HUES48 (cell line): ENCODE data around the gene WBP2NL.
"Not testable (repeated sequence)": the region's sequence is repeated elsewhere in the genome, so short reads cannot be mapped to it uniquely, and the experiment has no call there.

ENCODE experiments used
- H3K27ac ChIP-seq: one replicate; pipeline ENCODE4 v1.7.0; 2013; ENCODE audit warnings: low read depth, low read length, inconsistent platforms
- H3K27me3 ChIP-seq: 2 replicates; pipeline ENCODE4 v1.6.1; 2013; ENCODE audit warnings: mild to moderate bottlenecking, low read length; ENCODE audit not compliant: control insufficient read depth, insufficient read depth
- H3K36me3 ChIP-seq: 2 replicates; pipeline ENCODE4 v1.6.1; 2013; ENCODE audit warnings: low read length; ENCODE audit not compliant: control insufficient read depth, insufficient read depth
- H3K4me1 ChIP-seq: 2 replicates; pipeline ENCODE4 v1.6.1; 2013; ENCODE audit warnings: mild to moderate bottlenecking, low read length; ENCODE audit not compliant: control insufficient read depth, insufficient read depth
- H3K4me3 ChIP-seq: 2 replicates; pipeline ENCODE4 v1.5.1; 2013; ENCODE audit warnings: mild to moderate bottlenecking, low read depth, low read length
- H3K9ac ChIP-seq: 2 replicates; pipeline ENCODE4 v1.6.1; 2013; ENCODE audit warnings: mild to moderate bottlenecking, low read depth, low read length, moderate library complexity
- H3K9me3 ChIP-seq: 2 replicates; pipeline ENCODE4 v1.6.1; 2013; ENCODE audit warnings: low read length; ENCODE audit not compliant: control insufficient read depth, insufficient read depth

The WBP2NL gene, protein sequence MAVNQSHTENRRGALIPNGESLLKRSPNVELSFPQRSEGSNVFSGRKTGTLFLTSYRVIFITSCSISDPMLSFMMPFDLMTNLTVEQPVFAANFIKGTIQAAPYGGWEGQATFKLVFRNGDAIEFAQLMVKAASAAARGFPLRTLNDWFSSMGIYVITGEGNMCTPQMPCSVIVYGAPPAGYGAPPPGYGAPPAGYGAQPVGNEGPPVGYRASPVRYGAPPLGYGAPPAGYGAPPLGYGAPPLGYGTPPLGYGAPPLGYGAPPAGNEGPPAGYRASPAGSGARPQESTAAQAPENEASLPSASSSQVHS

GRCh38 chr22:41998361-41999261, at the start of gene WBP2NL:
WBP2NL (plus strand) TSS chr22:41998788; CDS start chr22:41998819, 31 bp downstream.
- Histone ChIP-seq H3K27me3 (no peaks in the 10 kb centered on the region), H3K4me1 (no peaks in the 10 kb centered on the region), H3K9me3 (no peaks in the 10 kb centered on the region), H3K9ac (no peak within 1 kb of the TSS), H3K4me3 (0 out of 2 replicates have a peak within 1 kb of the TSS, but pooled peaks have one; percentile 14), H3K36me3 (peaks cover 30% of the 10 kb centered on the region), H3K27ac (no peak within 1 kb of the TSS)

- not testable (repeated sequence) for H3K4me3 ChIP-seq, H3K9me3 ChIP-seq, H3K27me3 ChIP-seq, H3K27ac ChIP-seq, H3K9ac ChIP-seq
- H3K4me1 ChIP-seq, result peaks cover 16% of the 10 kb centered on the region
- peaks cover 13% of the 10 kb centered on the region for H3K36me3 ChIP-seq
Measured at GRCh38 chr22:41948928-41949296, 49.7 kb upstream of the WBP2NL start.

- peaks cover 8% of the 10 kb centered on the region for H3K36me3 ChIP-seq
- H3K27me3 ChIP-seq, result no peaks in the 10 kb centered on the region
- H3K4me3 ChIP-seq, result no peak overlapping the region
- H3K9ac ChIP-seq, result no peak overlapping the region
- no peaks in the 10 kb centered on the region for H3K9me3 ChIP-seq
- H3K27ac ChIP-seq, result no peak overlapping the region
- peaks cover 16% of the 10 kb centered on the region for H3K4me1 ChIP-seq
Measured at GRCh38 chr22:41949297-41949965, 49.2 kb upstream of the WBP2NL start.

DNA sequence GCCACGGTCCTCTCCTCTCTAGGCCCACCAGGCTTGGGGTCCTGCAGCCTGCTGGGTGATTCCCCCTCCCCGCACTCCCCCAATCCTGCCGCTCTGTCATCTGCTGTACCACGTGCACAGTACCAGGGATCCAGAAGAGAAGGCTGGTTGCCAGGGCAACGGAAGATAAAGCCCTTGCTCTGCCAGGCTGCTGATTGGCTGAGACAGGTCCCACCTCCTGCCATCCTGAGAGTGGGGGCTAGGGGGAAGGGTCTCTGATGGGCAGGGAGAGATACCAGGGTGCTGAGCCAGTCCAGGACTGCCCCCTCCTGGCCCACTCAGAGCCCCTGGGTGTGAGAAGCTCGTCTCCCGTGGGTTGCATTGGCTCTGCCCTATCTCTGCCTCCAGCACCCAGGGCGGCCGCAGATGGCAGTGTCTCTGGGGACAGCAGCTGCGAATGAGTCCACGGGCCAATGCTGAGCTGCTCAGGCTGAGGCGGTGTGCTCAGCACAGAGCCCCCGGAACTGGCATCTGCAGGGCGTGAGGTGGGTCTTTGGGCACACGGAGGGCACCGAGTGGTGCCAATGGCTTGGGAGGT, 46.6 kb upstream of the WBP2NL start, which contains the start of gene SMIM45:
TSS of gene SMIM45 (plus strand) at position 253 of the 577 bp plus-strand sequence.
- H3K4me1 ChIP-seq, result peaks cover 12% of the 10 kb centered on the region
- H3K27me3 ChIP-seq, result no peaks in the 10 kb centered on the region; the same call in 1 of the 2 replicates
- no peak within 1 kb of the TSS for H3K27ac ChIP-seq
- H3K36me3 ChIP-seq, result no peaks in the 10 kb centered on the region
- no peak within 1 kb of the TSS for H3K9ac ChIP-seq
- H3K9me3 ChIP-seq, result no peaks in the 10 kb centered on the region
- H3K4me3 ChIP-seq, result no peak within 1 kb of the TSS

DNA sequence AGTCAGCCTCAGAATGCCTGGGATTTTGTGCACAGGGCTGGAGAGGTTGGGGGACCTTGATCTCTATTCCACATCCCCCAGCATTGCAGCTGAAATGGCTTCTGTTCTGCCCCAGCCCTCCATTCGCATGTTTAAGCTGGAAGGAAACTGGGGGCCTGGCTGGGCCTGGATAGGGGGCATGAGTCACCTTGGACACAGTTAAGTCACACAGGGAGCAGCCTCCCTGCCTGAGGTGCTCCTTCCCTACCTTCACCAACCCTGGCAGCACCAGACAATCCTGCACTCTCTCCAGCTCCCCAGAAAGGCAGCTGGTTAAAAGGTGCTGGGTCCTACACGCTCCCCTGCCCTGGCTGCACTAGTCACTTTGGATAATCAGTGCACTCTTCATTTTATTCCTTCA, 45.9 kb upstream of the WBP2NL start:
- Histone ChIP-seq H3K4me3 (no peak overlapping the region), H3K9ac (no peak overlapping the region), H3K27ac (no peak overlapping the region), H3K27me3 (no peaks in the 10 kb centered on the region; the same call in 1 of the 2 replicates), H3K9me3 (no peaks in the 10 kb centered on the region), H3K4me1 (peaks cover 12% of the 10 kb centered on the region), H3K36me3 (no peaks in the 10 kb centered on the region)

DNA sequence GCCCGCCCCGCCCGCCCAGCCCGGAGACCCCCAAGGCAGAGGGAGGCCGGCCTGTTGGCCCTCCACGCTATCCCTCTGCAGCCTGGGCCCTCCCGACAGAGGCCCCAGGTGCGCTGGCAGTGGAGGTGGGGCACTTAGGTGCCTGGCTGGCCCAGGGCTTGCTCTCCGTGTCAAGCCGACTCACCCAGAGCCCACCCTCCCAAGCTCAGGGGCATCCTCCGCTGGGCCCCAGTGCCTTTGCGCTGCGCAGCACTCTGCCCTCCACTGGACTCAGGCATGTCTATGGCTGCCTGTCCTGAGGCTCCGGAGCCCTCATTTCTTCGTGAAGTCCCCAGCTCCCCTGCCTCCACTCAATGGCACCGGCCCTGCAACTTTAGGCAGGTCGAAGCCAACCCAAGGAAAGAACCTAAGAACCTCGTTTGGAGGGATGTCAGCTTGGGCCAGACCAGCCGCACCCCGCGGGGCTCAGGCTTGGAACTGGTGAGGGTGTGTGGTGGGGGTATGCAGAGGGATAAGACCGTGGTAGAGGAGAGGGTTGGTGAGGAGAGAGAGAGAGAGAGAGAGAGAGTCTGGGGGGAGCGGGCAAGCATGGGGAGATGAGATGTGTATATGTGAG, 40.5 kb upstream of the WBP2NL start:
- H3K27ac ChIP-seq, result no peak overlapping the region
- H3K9ac ChIP-seq, result no peak overlapping the region
- H3K36me3 ChIP-seq, result no peaks in the 10 kb centered on the region
- H3K27me3 ChIP-seq, result peaks cover 4% of the 10 kb centered on the region; the same call in 1 of the 2 replicates
- H3K9me3 ChIP-seq, result no peaks in the 10 kb centered on the region
- peak overlapping the region; percentile 37; the same call in 1 of the 2 replicates for H3K4me3 ChIP-seq
- H3K4me1 ChIP-seq, result no peaks in the 10 kb centered on the region

DNA sequence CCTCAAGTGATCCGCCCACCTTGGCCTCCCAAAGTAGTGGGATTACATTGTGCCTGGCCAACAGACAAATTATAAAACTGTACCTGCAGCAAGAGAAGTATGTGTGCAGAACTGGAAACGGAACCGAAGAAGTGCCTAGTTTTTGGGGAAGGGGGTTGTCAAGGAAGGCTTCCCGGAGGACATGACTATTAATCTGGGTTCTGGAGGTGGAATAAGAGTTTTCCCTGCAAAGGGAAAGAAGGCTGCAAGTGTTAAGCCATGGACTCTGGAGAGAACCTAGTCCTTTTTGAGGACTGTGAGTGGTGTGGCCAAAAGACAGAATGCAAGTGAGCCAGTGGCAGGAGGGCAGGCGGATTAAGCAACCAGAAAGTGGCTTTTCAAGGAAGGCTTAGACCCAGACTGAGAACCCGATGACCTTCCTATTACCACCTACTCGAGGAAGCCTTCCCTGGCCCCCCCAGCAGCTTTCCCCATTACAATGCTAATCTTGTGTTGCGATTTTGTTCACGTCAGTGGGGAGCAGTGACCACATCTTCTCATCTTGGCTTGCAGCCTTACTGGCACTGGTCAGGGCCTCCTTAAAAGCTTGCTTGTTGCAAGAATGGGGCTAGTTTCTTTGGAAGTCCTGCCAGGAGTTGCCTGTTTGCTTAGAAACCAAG, 35.0 kb upstream of the WBP2NL start:
- Histone ChIP-seq H3K9me3 (no peaks in the 10 kb centered on the region), H3K36me3 (no peaks in the 10 kb centered on the region), H3K27ac (peak overlapping the region; percentile 67), H3K27me3 (no peaks in the 10 kb centered on the region), H3K9ac (no peak overlapping the region), H3K4me3 (no peak overlapping the region), H3K4me1 (peaks cover 9% of the 10 kb centered on the region)

GRCh38 chr22:41964112-41964491, 34.5 kb upstream of the WBP2NL start:
- H3K9ac ChIP-seq, result no peak overlapping the region
- peaks cover 9% of the 10 kb centered on the region for H3K4me1 ChIP-seq
- no peaks in the 10 kb centered on the region for H3K9me3 ChIP-seq
- H3K27me3 ChIP-seq, result no peaks in the 10 kb centered on the region
- no peaks in the 10 kb centered on the region for H3K36me3 ChIP-seq
- no peak overlapping the region for H3K4me3 ChIP-seq
- peak overlapping the region; percentile 67 for H3K27ac ChIP-seq

DNA sequence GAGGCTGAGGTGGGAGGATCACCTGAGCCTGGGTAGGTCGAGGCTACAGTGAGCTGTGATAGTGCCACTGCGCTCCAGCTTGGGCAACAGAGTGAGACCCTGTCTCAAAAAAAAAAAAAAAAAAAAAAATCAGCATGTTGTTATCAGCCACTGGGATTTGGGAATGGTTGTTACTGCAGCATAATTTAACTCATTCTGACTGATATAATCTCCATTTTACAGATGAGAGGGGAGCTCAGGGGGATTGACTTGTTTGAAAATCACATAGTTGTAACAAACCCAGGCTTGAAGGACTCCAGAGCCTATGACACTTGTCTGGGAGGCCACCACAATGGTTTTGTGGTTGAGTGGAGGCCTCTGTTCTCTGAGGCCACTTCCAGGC, 32.4 kb upstream of the WBP2NL start:
- H3K27me3 ChIP-seq, result no peaks in the 10 kb centered on the region
- no peaks in the 10 kb centered on the region for H3K9me3 ChIP-seq
- no peak overlapping the region for H3K27ac ChIP-seq
- no peak overlapping the region for H3K4me3 ChIP-seq
- H3K9ac ChIP-seq, result no peak overlapping the region
- H3K36me3 ChIP-seq, result no peaks in the 10 kb centered on the region
- H3K4me1 ChIP-seq, result peaks cover 9% of the 10 kb centered on the region
